HG02763 (cell line): Measurements from ENCODE around the gene CWC27.

Source experiments
- ATAC-seq: cut with Tn5 transposase; IDR thresholded peaks from one replicate; pipeline ENCODE4 v1.9.1; 2021; ENCODE audit warnings: mild to moderate bottlenecking, moderate library complexity; ENCODE audit not compliant: unreplicated experiment

Gene CWC27, protein sequence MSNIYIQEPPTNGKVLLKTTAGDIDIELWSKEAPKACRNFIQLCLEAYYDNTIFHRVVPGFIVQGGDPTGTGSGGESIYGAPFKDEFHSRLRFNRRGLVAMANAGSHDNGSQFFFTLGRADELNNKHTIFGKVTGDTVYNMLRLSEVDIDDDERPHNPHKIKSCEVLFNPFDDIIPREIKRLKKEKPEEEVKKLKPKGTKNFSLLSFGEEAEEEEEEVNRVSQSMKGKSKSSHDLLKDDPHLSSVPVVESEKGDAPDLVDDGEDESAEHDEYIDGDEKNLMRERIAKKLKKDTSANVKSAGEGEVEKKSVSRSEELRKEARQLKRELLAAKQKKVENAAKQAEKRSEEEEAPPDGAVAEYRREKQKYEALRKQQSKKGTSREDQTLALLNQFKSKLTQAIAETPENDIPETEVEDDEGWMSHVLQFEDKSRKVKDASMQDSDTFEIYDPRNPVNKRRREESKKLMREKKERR

GRCh38 chr5:64768358-64769312 is at the start of gene CWC27, which contains the start of gene SREK1IP1:
Gene CWC27 (plus strand): TSS chr5:64768930. CDS start chr5:64769147, 217 bp downstream.
Gene SREK1IP1 (minus strand): TSS chr5:64768691. CDS start chr5:64768517, 174 bp downstream.
- ATAC-seq = peak; percentile 98

DNA sequence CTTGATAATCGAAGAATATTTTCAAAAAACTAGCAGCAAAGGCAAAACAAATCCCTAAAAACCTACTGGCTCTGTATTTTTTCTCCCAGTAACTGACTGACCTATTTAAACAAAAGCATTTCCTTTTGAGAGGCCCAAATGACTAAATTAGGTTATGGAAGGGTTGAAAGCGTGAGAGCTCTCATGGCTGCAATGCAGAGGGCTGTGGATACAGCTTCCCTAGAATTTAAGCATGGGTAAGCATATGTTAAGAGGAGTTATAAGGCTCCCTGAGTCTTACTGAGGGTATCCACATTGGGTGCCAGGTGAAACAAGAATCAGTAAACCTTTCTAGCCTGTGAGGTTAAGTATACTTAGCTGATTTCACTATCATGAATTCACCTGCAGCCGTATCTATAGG is 46.1 kb upstream of the CWC27 start:
- ATAC-seq = no peak

DNA sequence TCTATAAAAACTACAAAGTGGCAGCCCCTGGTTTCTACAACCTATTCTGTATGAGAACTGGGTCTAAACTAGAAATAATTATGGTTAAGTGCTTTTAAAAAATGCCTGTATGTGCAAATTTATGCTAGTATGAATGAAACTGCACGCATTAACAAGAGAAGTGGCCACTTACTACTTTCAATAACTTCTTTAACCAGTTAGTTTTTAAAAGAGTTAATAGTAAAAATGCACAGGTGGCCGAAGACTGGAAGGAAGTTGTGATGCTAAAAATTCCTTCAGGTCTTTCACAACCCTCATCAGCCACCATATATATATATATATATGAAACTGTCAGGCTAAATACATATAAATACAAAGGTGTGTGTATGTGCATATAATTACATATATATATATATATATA is 41.6 kb upstream of the CWC27 start:
- no peak for ATAC-seq

DNA sequence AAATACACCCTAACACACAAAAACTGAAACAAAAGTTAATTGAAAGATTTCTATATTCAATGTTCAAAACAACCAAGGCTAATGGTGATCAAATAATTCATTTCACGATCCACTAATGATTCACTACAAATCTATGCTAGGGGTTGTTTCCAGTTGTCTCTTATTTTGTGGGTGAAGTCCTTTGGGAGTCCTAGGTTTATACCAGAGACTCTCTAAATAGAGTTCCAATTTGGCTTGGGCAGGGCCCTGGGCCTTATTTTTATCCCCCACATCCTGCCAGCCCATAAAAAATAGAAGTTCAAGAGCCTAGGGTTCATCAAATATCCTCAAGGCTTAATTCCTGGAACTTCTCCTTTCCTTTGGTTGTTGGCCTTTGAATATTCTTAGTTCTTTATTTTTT is 26.3 kb upstream of the CWC27 start:
- no peak for ATAC-seq

DNA sequence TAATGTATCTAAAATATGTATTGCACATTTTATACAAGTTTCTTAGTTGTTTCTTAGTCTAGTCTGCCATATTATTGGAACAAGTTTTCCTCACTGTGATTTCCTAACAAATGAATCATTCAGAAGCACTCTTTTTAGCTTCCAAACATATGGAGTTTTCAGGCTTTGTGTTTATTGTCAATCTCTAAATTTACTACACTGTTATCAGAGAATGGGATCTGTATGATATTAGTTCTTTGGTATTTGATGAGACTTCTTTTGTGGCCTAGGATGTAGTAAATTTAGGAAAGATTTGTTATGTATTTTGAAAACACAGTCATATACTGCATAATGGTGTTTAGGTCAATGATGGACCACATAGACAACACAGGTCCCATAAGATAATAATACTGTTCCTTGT is 25.9 kb upstream of the CWC27 start:
- no peak for ATAC-seq

DNA sequence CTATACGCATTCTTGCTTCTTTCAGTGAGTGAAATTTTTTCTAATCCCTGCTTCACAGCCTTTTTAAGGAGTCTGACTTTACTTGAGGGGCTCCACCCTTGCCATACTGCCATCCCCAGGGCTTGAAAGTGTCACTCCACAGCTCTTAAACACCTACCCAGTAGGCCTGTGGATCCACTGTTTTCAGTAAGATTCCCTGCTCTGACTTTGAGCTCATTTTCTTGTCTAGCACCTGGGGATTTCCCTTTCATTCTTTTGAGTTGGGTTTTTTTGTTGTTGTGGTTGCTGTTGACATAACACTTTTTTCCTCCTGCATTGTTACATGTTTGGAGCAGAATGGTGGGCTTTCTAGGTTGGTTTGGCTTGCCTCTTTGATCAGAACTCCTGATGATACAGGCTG is 23.8 kb upstream of the CWC27 start:
- no peak for ATAC-seq

DNA sequence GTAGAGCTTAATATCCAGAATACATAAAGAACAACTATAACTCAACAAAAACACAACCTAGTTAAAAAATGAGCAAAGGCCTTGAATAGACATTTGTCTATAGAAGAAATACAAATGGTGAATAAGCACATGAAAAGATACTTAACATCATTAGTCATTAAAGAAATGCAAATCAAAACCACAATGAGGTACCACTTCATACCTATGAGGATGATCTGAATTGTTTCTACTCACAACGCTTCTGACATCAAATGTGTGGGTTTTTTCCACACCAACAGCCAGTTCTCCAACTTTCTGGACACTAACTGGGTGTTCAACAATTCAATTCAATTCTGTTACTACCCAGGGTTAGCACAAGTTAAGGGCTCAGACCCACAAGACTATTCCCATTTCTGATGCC is 22.3 kb upstream of the CWC27 start:
- ATAC-seq = no peak

- ATAC-seq = no peak
Measured at GRCh38 chr5:64749385-64749784, 19.3 kb upstream of the CWC27 start.

DNA sequence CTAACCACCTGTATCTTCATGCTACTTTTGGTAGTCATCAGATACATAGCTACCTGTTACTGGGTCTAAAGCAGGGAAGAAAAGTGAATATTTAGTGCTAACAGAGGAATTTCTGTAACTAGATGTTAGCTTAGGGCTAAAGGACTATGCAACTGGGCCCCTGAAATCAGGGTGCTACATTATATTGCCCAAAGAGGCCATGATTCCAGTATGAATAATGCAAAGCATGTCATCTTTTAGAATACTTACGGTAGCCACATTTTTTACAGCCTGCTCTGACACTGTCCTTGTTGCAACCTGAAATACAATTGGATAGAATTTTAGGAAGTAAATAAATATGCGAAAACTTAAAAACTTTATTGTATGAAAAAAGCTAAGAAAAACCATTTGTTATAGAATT is 14.7 kb upstream of the CWC27 start:
- ATAC-seq = no peak

GRCh38 chr5:64758901-64759300 is 9.8 kb upstream of the CWC27 start:
- ATAC-seq = no peak

- ATAC-seq = no peak
Measured at GRCh38 chr5:64759960-64760660, 8.6 kb upstream of the CWC27 start.

DNA sequence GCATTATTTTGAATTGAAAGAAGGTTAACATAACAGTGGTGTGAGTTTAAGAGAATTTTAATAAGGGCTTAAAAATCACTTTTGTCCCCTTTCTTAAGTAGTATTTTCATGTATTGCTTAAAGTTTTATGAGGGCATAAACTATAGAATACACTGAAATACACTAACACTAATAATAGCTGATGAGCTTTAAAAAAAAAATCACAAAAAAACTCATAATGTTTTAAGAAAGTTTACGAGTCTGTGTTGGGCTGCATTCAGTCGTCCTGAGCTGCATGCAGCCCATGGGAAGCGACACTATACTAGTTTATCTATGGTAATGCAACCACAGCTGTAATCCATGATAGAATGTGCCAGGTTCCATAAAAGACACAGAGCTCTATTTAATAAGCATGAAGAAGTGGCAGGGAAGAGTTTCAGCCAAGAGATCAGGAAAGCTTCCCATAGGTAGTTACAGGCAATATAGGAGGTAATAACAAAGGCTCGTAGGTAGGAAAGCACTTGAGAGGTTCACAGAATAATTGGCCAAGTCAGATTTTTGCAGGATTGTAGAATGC is 4.7 kb upstream of the CWC27 start:
- no peak for ATAC-seq

GRCh38 chr5:64765804-64766504 is 2.8 kb upstream of the CWC27 start:
- no peak for ATAC-seq

DNA sequence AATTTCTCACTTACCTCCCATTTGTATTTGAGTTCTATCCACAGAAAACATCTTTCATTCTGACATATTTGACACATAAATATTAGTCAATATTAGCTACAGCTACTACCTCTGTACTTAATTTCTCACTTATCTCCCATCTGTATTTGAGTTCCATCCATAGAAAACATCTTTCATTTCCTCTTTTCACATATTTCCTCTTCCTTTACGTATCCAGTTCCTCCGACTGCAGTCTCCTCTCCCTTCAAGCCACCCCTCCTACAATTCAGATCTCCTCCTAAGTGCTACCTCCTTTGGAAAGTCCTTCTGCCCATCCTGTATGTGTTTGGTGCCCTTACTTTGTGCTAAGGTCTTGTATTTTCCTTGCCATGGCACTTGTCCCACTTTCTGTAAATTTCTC is 1.8 kb upstream of the CWC27 start:
- no peak for ATAC-seq

DNA sequence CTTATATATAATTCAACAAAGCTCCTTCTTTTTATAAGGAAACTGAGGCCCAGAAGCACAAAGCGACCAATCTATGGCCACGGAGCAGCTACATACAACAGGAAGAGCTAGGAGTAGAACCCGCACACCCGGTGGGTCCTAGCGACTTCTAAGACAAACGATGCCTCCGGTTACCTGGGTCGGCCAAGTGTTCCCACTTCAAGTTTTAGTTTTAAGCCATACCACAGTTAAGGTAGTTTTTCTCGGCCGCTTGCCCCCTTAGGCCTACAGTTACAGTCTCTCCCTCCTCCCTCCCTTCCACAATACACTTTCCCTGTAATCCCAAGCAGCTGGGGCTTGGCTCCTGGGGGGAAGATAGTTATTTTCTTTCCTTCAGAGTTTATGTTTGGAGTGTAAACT is 772 bp upstream of the CWC27 start:
- ATAC-seq = peak; percentile 6

GRCh38 chr5:64769855-64770254 is 1.1 kb downstream of the CWC27 start:
- ATAC-seq = no peak

- ATAC-seq = no peak
Measured at GRCh38 chr5:64771736-64772135, 3.0 kb downstream of the CWC27 start.

GRCh38 chr5:64773533-64773932 is 4.8 kb downstream of the CWC27 start:
- no peak for ATAC-seq

DNA sequence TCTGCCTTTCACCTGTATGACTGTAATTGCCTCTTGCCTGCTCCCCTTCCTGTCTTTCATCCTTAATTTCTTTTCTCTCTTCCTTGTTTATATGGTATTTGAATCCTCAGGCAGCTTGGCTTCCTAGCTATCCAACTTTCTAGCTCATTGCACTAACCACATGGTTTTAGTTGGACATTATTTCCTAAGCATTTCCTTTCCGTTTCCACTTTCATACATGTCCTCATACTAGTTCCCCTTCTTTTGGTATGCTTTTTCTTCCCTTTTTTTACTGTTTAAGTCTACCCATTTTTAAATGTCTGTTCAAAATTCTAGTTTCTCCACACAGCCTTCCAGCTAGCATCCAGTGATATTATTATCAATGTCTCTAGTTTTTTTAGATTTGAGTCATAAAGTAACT is 6.6 kb downstream of the CWC27 start:
- ATAC-seq = no peak

DNA sequence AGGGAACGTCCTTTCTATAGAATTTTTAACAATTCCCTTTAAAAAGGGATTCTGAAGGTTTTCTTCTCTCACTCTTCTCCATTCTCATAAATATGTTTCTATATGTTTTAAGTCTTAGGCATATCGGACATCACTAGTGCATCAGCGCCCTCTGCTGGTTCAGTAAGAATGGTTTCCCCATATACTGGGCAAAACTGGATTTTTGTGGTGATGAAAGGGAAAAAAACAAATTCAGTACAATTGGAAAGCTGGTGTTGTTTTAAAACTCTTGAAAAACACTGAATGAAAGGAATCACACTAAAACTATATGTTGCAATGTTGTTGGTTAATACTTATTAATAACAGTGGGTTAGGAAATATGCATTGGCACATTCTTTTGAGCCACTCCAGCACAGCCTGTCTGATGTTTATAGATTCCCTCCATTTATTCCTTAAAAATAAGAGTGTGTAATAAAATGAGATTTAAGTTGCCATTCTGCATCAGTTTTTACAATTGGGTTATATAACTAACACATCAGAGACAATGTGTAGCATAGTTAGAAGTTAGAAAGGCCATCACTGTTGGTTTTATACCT is 15.8 kb downstream of the CWC27 start:
- ATAC-seq = peak; percentile 88
